HCT116 (cell line): ENCODE measurements around the gene CXCL8. TPM values are rescaled to one million over a fixed set of nuclear protein-coding genes. Genes with fewer than 3 reads are reported as not detected.

Source experiments
- ATAC-seq: fragments of 200-7000 bp; cut with Tn5 transposase; 2 replicates; pipeline ENCODE4 v1.9.1; 2020; ENCODE audit warnings: mild to moderate bottlenecking, moderate library complexity
- BruUV-seq: library from RNA; stranded (reverse); fragments of 400-500 nt; replicated peaks from 2 replicates; lab custom pipeline; 2021; lab: Mats Ljungman, UMichigan
- CTCF ChIA-PET: fragments of 300-600 bp; sonication (Branson Sonifier 250); formaldehyde crosslinking; loops from one replicate; lab custom pipeline; 2021; ENCODE audit warnings: antibody characterized with exemption; lab: Charles Lee
- POLR2A ChIA-PET: fragments of 300-600, 350-600 bp; sonication (Branson Sonifier 250); formaldehyde crosslinking; loops from one replicate; lab custom pipeline; 2021; ENCODE audit warnings: antibody characterized with exemption; lab: Charles Lee
- RAD21 ChIA-PET, 2 experiments: fragments of 300-600 bp; sonication (Branson Sonifier 250); formaldehyde crosslinking; loops; one replicate each; lab custom pipeline; 2023; ENCODE audit warnings: low total read pairs in 2 of 2; ENCODE audit not compliant: uncharacterized antibody in 2 of 2, unreplicated experiment in 2 of 2, low non-redundant PET in 1 of 2; lab: Charles Lee
- DNase-seq: peaks from one replicate; pipeline ENCODE4 v3.0.0-alpha.2; 2010; ENCODE audit warnings: low read depth, low spot score
- H2AFZ ChIP-seq: fragments of 200-600 bp; shearing (Covaris generic), sonication (generic); 2 replicates; pipeline ENCODE4 v1.6.1; 2017; ENCODE audit warnings: low read depth, mixed run types, mixed read lengths, antibody characterized with exemption, low read length; ENCODE audit not compliant: poor library complexity, severe bottlenecking
- H3K27ac ChIP-seq: 2 replicates; pipeline ENCODE4 v1.5.1; 2012; ENCODE audit warnings: low read depth, low read length
- H3K27me3 ChIP-seq: fragments of 200-600 bp; sonication (generic); 2 replicates; pipeline ENCODE4 v1.6.1; 2016; ENCODE audit warnings: mixed run types, low read length, mixed read lengths; ENCODE audit not compliant: insufficient read depth
- H3K36me3 ChIP-seq, 2 experiments: fragments of 200-500 bp in 1 of 2; fragments of 200-600 bp in 1 of 2; sonication (Bioruptor generic) in 1 of 2; sonication (generic) in 1 of 2; 2 replicates each; pipeline versions ENCODE4 v1.5.1 to v1.6.1; 2014 to 2016; ENCODE audit warnings: low read length in 2 of 2, inconsistent platforms in 1 of 2, mixed read lengths in 1 of 2, mixed run types in 1 of 2; ENCODE audit not compliant: insufficient read depth in 2 of 2, control insufficient read depth in 1 of 2
- H3K4me1 ChIP-seq, 2 experiments: fragments of 200-600 bp in 1 of 2; sonication (generic) in 1 of 2; 2 replicates each; pipeline versions ENCODE4 v1.5.1 to v1.6.1; 2012 to 2017; ENCODE audit warnings: low read length in 2 of 2, inconsistent platforms in 1 of 2, mild to moderate bottlenecking in 1 of 2, mixed read lengths in 1 of 2, mixed run types in 1 of 2, moderate library complexity in 1 of 2; ENCODE audit not compliant: insufficient read depth in 2 of 2, control insufficient read depth in 1 of 2
- H3K4me2 ChIP-seq: fragments of 200-600 bp; sonication (generic); 2 replicates; pipeline ENCODE4 v1.6.1; 2017; ENCODE audit warnings: mixed run types, low read length, mixed read lengths
- H3K4me3 ChIP-seq, 2 experiments: fragments of 200-600 bp in 1 of 2; sonication (generic) in 1 of 2; replicated peaks in 1 of 2; 2 replicates each; pipeline ENCODE4 v1.5.1; 2011 to 2016; ENCODE audit warnings: low read length in 2 of 2, control low read depth in 1 of 2, low read depth in 1 of 2, mild to moderate bottlenecking in 1 of 2, mixed read lengths in 1 of 2, mixed run types in 1 of 2
- H3K79me2 ChIP-seq: fragments of 200-600 bp; sonication (generic); 2 replicates; pipeline ENCODE4 v1.6.1; 2017; ENCODE audit warnings: mild to moderate bottlenecking, mixed run types, low read length, moderate library complexity, mixed read lengths; ENCODE audit not compliant: insufficient read depth
- H3K9ac ChIP-seq: fragments of 200-600 bp; sonication (generic); 2 replicates; pipeline ENCODE4 v1.6.1; 2016; ENCODE audit warnings: low read length, mixed read lengths
- H3K9me2 ChIP-seq: fragments of 200-600 bp; sonication (generic), shearing (Covaris generic); 2 replicates; pipeline ENCODE4 v1.6.1; 2017; ENCODE audit warnings: mixed run types, mild to moderate bottlenecking, moderate library complexity; ENCODE audit not compliant: insufficient read depth
- H3K9me3 ChIP-seq, 2 experiments: fragments of 200-500 bp in 1 of 2; fragments of 200-600 bp in 1 of 2; sonication (Bioruptor generic) in 1 of 2; sonication (generic) in 1 of 2; 2 replicates each; pipeline ENCODE4 v1.6.1; 2014 to 2017; ENCODE audit warnings: low read length in 2 of 2, mixed read lengths in 2 of 2, inconsistent platforms in 1 of 2, low read depth in 1 of 2, mild to moderate bottlenecking in 1 of 2, mixed run types in 1 of 2, moderate library complexity in 1 of 2; ENCODE audit not compliant: control insufficient read depth in 1 of 2, insufficient read depth in 1 of 2
- H4K20me1 ChIP-seq: fragments of 200-600 bp; sonication (generic), shearing (Covaris generic); 2 replicates; pipeline ENCODE4 v1.6.1; 2017; ENCODE audit warnings: mixed run types, mild to moderate bottlenecking, moderate library complexity; ENCODE audit not compliant: insufficient read depth
- ATF3 ChIP-seq: IDR thresholded peaks from 2 replicates; pipeline ENCODE4 v1.6.1; 2012
- CBX3 ChIP-seq: IDR thresholded peaks from 2 replicates; pipeline ENCODE4 v1.6.1; 2012; ENCODE audit warnings: low read depth
- EGR1 ChIP-seq: IDR thresholded peaks from 2 replicates; pipeline ENCODE4 v1.6.1; 2012; ENCODE audit warnings: low read depth
- ELF1 ChIP-seq: IDR thresholded peaks from 2 replicates; pipeline ENCODE4 v1.6.1; 2012; ENCODE audit warnings: low read depth, borderline replicate concordance
- EZH2 ChIP-seq: fragments of 200-600 bp; sonication (generic); IDR thresholded peaks from 2 replicates; pipeline ENCODE4 v1.6.1; 2017; ENCODE audit warnings: antibody characterized with exemption, mixed run types
- EZH2phosphoT487 ChIP-seq: fragments of 200-600 bp; IDR thresholded peaks from 2 replicates; pipeline ENCODE4 v1.6.1; 2018; ENCODE audit warnings: antibody characterized with exemption, borderline replicate concordance
- JUND ChIP-seq: IDR thresholded peaks from 2 replicates; pipeline ENCODE4 v1.6.1; 2012
- MAX ChIP-seq: IDR thresholded peaks from 2 replicates; pipeline ENCODE4 v1.6.1; 2012
- POLR2A ChIP-seq: IDR thresholded peaks from 2 replicates; pipeline ENCODE4 v1.7.0; 2011; ENCODE audit warnings: borderline replicate concordance; ENCODE audit not compliant: insufficient read depth, insufficient read length; ENCODE audit errors: extremely low read depth
- POLR2AphosphoS5 ChIP-seq: IDR thresholded peaks from 2 replicates; pipeline ENCODE4 v1.6.1; 2011; ENCODE audit warnings: mild to moderate bottlenecking, low read depth, low read length, moderate library complexity
- RAD21 ChIP-seq: IDR thresholded peaks from 2 replicates; pipeline ENCODE4 v1.6.1; 2012; ENCODE audit warnings: low read depth, mild to moderate bottlenecking
- REST ChIP-seq: IDR thresholded peaks from 2 replicates; pipeline ENCODE4 v1.6.1; 2012; ENCODE audit warnings: low read depth
- SIN3A ChIP-seq: IDR thresholded peaks from 2 replicates; pipeline ENCODE4 v1.6.1; 2012; ENCODE audit warnings: low read depth
- SP1 ChIP-seq: IDR thresholded peaks from 2 replicates; pipeline ENCODE4 v1.6.1; 2012; ENCODE audit warnings: low read depth
- TCF7L2 ChIP-seq: IDR thresholded peaks from 2 replicates; pipeline ENCODE4 v1.7.0; 2011; ENCODE audit warnings: borderline replicate concordance, inconsistent platforms; ENCODE audit not compliant: insufficient read depth, insufficient read length; ENCODE audit errors: extremely low read depth
- ZFX ChIP-seq: fragments of 450-650 bp; IDR thresholded peaks from 2 replicates; pipeline ENCODE4 v1.6.1; 2017
- ZNF274 ChIP-seq: fragments of 200-500 bp; sonication (Bioruptor generic); IDR thresholded peaks from 2 replicates; pipeline ENCODE4 v1.6.1; 2014; ENCODE audit warnings: mild to moderate bottlenecking, low read depth, low read length, inconsistent platforms
- intact Hi-C: fragments of 100-400 bp; cut with micrococcal nuclease; formaldehyde crosslinking; loops from 2 replicates; pipeline ENCODE4 v1.10.0; 2022
- total RNA-seq: library from RNA; stranded (reverse); gene quantifications from one replicate; pipeline ENCODE4 v1.2.1, GENCODE V29; 2021; ENCODE audit not compliant: unreplicated experiment
- TF ChIP-seq, protein P1 (sequence below): IDR thresholded peaks from 2 replicates; pipeline ENCODE4 v1.6.1; 2011; ENCODE audit warnings: mild to moderate bottlenecking, low read length, moderate library complexity; ENCODE audit not compliant: insufficient replicate concordance; ENCODE audit errors: extremely low read depth

The CXCL8 gene
- total RNA-seq, 1 experiment from 2014 or later: 1.8 TPM

DNA sequence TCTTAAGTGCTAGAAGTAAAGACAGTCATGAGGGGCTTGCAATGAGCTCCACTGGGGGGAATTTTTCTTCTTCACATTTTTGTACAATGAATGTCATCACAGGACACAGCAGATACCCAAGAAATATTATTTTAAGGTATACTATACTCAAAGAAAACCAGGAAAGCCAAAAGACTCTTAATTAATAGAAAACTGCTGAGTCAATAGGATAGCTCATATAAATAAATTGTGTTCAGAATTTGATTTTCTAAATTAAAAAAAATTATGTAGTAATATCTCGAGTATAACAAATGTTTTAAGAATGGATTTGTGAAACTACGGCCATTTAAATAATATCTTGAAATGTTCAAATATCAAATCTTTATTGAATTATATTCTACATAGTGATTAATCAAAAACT, 25.7 kb upstream of the CXCL8 start:
- Histone ChIP-seq H3K9me3 (no peaks in the 10 kb centered on the region), H3K9me2 (no peaks in the 10 kb centered on the region), H3K4me3 (no peak overlapping the region), H3K79me2 (no peaks in the 10 kb centered on the region), H3K36me3 (no peaks in the 10 kb centered on the region), H3K9ac (no peak overlapping the region), H4K20me1 (no peaks in the 10 kb centered on the region), H3K27ac (no peak overlapping the region), H3K4me1 (no peaks in the 10 kb centered on the region), H3K27me3 (no peaks in the 10 kb centered on the region), H2AFZ (no peak overlapping the region), H3K4me2 (no peak overlapping the region)
- DNase-seq (no peak), ATAC-seq (no peak)
- POLR2A ChIA-PET: interaction anchor here (1.1 kb wide), 1 partner anchor 9 kb away, joined by 3 read pairs; no protein-coding TSS in a partner anchor
- CTCF ChIA-PET: no interaction called here
- no peak for TF ChIP-seq EZH2phosphoT487
- no peak for TF ChIP-seq EZH2
- TF ChIP-seq POLR2A: no peak
- TF ChIP-seq, protein P1, sequence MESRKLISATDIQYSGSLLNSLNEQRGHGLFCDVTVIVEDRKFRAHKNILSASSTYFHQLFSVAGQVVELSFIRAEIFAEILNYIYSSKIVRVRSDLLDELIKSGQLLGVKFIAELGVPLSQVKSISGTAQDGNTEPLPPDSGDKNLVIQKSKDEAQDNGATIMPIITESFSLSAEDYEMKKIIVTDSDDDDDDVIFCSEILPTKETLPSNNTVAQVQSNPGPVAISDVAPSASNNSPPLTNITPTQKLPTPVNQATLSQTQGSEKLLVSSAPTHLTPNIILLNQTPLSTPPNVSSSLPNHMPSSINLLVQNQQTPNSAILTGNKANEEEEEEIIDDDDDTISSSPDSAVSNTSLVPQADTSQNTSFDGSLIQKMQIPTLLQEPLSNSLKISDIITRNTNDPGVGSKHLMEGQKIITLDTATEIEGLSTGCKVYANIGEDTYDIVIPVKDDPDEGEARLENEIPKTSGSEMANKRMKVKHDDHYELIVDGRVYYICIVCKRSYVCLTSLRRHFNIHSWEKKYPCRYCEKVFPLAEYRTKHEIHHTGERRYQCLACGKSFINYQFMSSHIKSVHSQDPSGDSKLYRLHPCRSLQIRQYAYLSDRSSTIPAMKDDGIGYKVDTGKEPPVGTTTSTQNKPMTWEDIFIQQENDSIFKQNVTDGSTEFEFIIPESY: no peak
- BruUV-seq: no TSS peak
- RAD21 ChIA-PET: no interaction called here
- intact Hi-C loops: no loop called here

GRCh38 chr4:73715659-73716058, 24.7 kb upstream of the CXCL8 start:
- no peaks in the 10 kb centered on the region for H3K4me1 ChIP-seq
- no peak overlapping the region for H3K4me2 ChIP-seq
- H2AFZ ChIP-seq: no peak overlapping the region
- intact Hi-C loops: no loop called here
- ChIA-PET POLR2A (no interaction called here), RAD21 (no interaction called here), CTCF (no interaction called here)
- ATAC-seq (no peak), DNase-seq (no peak)
- no peaks in the 10 kb centered on the region for H3K27me3 ChIP-seq
- no peaks in the 10 kb centered on the region for H3K79me2 ChIP-seq
- no peaks in the 10 kb centered on the region for H3K9me2 ChIP-seq
- no peak overlapping the region for H3K4me3 ChIP-seq
- no peaks in the 10 kb centered on the region for H3K36me3 ChIP-seq
- H3K9me3 ChIP-seq: no peaks in the 10 kb centered on the region
- H3K27ac ChIP-seq: no peak overlapping the region
- no TSS peak for BruUV-seq
- H3K9ac ChIP-seq: no peak overlapping the region
- H4K20me1 ChIP-seq: no peaks in the 10 kb centered on the region
- TF ChIP-seq ZFX: no peak
- TF ChIP-seq ATF3: no peak
- no peak for TF ChIP-seq MAX
- TF ChIP-seq EGR1: no peak
- TF ChIP-seq REST: no peak
- no peak for TF ChIP-seq EZH2
- no peak for TF ChIP-seq RAD21
- no peak for TF ChIP-seq TCF7L2
- TF ChIP-seq CBX3: no peak
- no peak for TF ChIP-seq POLR2A
- TF ChIP-seq SP1: no peak
- TF ChIP-seq ZNF274: no peak
- TF ChIP-seq POLR2AphosphoS5: no peak
- TF ChIP-seq SIN3A: no peak
- TF ChIP-seq JUND: no peak
- TF ChIP-seq ELF1: no peak
